Ovary (tissue), 9 donors: ENCODE measurements around the gene HSP90AB1. TPM values are rescaled to one million over a fixed set of nuclear protein-coding genes. Genes with fewer than 3 reads are reported as not detected.

ENCODE experiments used
- DNase-seq, 5 donors: peaks; one replicate each; pipeline ENCODE4 v3.0.0-alpha.2; 2019 to 2020
- H3K27ac ChIP-seq, 2 donors: fragments of 200-600 bp; one replicate each; pipeline versions ENCODE4 v1.5.1 to v1.8.0; 2019 to 2022
- H3K27me3 ChIP-seq: fragments of 200-600 bp; one replicate; pipeline ENCODE4 v1.8.0; 2022
- H3K36me3 ChIP-seq: fragments of 200-600 bp; sonication (generic); one replicate; pipeline ENCODE4 v1.5.1; 2019
- H3K4me1 ChIP-seq: one replicate; pipeline ENCODE4 v1.8.1; 2013; ENCODE audit warnings: mild to moderate bottlenecking, moderate library complexity; ENCODE audit not compliant: insufficient read depth
- H3K4me3 ChIP-seq: fragments of 200-600 bp; sonication (generic); one replicate; pipeline ENCODE4 v1.5.1; 2017
- H3K9me3 ChIP-seq, 2 donors: fragments of 200-600 bp in 1 of 2; sonication (generic) in 1 of 2; one replicate each; pipeline versions ENCODE4 v1.5.1 to v1.8.1; 2013 to 2019; ENCODE audit warnings: mild to moderate bottlenecking in 1 of 2, moderate library complexity in 1 of 2
- CTCF ChIP-seq, 3 donors: fragments of 450-650 bp in 2 of 3; fragments of 200-600 bp in 1 of 3; IDR thresholded peaks; one replicate each; pipeline versions ENCODE4 v1.5.1 to v1.8.0; 2016 to 2022; ENCODE audit warnings: antibody characterized with exemption in 3 of 3, mild to moderate bottlenecking in 1 of 3
- EP300 ChIP-seq: sonication (generic); formaldehyde crosslinking; IDR thresholded peaks from one replicate; pipeline ENCODE4 v1.6.1; 2017; ENCODE audit warnings: antibody characterized with exemption
- POLR2A ChIP-seq: fragments of 450-650 bp; IDR thresholded peaks from one replicate; pipeline ENCODE4 v1.6.1; 2017; ENCODE audit warnings: antibody characterized with exemption, mild to moderate bottlenecking, moderate library complexity
- WGBS, 3 donors: extraction: QIAGEN DNeasy Blood & Tissue Kit in 1 of 3; methylation state at CpG; one replicate each; pipeline versions ENCODE4 v1.1.5 to v1.1.7; 2013 to 2017; 5-methylcytosine and 5-hydroxymethylcytosine counted together
- intact Hi-C, 4 donors: fragments of 100-400 bp; cut with DNase I; formaldehyde crosslinking; loops; one replicate each; pipeline versions ENCODE4 v1.11.0 to v1.15.1; 2022 to 2023
- polyA plus RNA-seq, 2 donors: library from polyadenylated mRNA; stranded (reverse); fragments of 200-250 nt in 1 of 2; fragments of 350-450 nt in 1 of 2; fragmentation: Illumina TruSeq in 1 of 2; extraction: RNeasy Lipid Tissue Mini Kit (QIAGEN cat#74804) in 1 of 2; gene quantifications; one replicate each; pipeline ENCODE4 v1.2.3, GENCODE V29; 2013 to 2014
- total RNA-seq, 7 donors: library from RNA; depleted of rRNA in 2 of 7; stranded (reverse); fragments of >200 nt in 2 of 7; fragmentation: NEBNext Ultra II Directional in 3 of 7; extraction: Animal tissue kit (Norgen Biotek cat#: 25700) in 3 of 7; gene quantifications; one replicate each; pipeline versions ENCODE4 v1.1.0 to v1.2.4, GENCODE V29; 2016 to 2023
- donor health status: DM: no; HTN: no; CAD: no; lungs with moderate emphysema.
- donor health status: DM: no; HTN: no; CAD: no.
- donor health status: Bipolar disorder and iron deficiency.
- donor health status: DM: yes; HTN: yes; CAD: no.
- donor health status: DM: no; HTN: no; CAD: no.
- donor health status: DM: yes; HTN: yes; CAD: no.

The HSP90AB1 gene
- total and polyA plus RNA-seq, 9 donors: 820 to 1,905 (median 1,051) TPM

DNA sequence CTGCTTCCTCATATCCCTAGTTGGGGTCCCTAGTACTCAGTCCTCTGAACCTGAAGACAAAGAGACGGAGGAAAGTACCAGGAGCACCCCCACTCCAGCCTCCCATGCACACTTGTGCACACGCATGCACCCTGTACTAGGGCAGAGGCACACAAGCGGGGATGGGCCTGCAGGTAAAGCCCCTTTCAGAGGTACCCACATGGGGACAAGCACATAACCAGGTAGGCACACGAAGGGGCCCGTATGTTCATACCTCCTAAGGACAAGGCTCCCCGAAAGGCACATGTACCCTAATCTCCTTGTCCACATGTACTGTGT lies 24.5 kb downstream of the HSP90AB1 start:
- Histone ChIP-seq H3K36me3 (no peaks in the 10 kb centered on the region), H3K4me1 (no peaks in the 10 kb centered on the region), H3K9me3 (no peaks in the 10 kb centered on the region), H3K4me3 (no peak overlapping the region), H3K27me3 (no peaks in the 10 kb centered on the region), H3K27ac (no peak overlapping the region)
- 60 to 69% (median 62%) methylated on average over 6 of the region's 6 CpGs for WGBS, 3 donors
- TF ChIP-seq EP300 (no peak), CTCF (IDR thresholded peaks at IDR 0.05) (no peak), POLR2A (no peak)
- DNase-seq: no peak
- intact Hi-C loops: no loop called here

GRCh38 chr6:44271914-44272313 lies 25.0 kb downstream of the HSP90AB1 start:
- WGBS, 3 donors: 52 to 64% (median 53%) methylated on average over 3 of the region's 3 CpGs
- no peaks in the 10 kb centered on the region for H3K27me3 ChIP-seq

DNA sequence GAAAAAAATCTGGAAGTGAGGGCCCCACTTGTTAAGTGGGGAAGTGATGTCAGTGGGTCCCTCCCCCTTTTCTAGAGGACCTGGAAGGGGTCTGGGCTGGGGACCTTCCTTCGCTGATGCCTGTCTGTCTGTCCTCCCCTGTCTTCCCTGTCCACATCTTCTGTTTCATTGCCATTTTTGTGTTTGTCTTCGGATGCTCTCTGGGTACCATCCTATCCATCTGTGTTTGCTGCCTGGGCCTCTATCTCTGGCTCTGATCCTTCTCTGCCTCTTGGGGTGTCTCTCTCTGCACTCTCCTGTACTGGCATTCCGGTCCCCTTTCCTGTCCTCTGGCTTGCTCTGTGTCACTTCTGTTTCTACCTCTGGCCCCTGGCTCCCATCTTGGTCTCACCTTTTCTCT lies 25.6 kb downstream of the HSP90AB1 start:
- no peak for DNase-seq
- Histone ChIP-seq H3K9me3 (no peaks in the 10 kb centered on the region), H3K27ac (no peak overlapping the region), H3K4me3 (no peak overlapping the region), H3K4me1 (no peaks in the 10 kb centered on the region), H3K27me3 (no peaks in the 10 kb centered on the region), H3K36me3 (no peaks in the 10 kb centered on the region)
- no peak for TF ChIP-seq EP300
- TF ChIP-seq CTCF (IDR thresholded peaks at IDR 0.05): no peak
- no peak for TF ChIP-seq POLR2A
- intact Hi-C loops: no loop called here
- WGBS, 3 donors: 88 to 91% (median 88%) methylated on average over 3 of the region's 3 CpGs

More at GRCh38 chr6:44271914-44272313, 25.0 kb downstream of the HSP90AB1 start:
- H3K4me3 ChIP-seq: no peak overlapping the region
- DNase-seq: no peak
- intact Hi-C loops: no loop called here
- no peaks in the 10 kb centered on the region for H3K4me1 ChIP-seq
- H3K9me3 ChIP-seq: no peaks in the 10 kb centered on the region
- no peaks in the 10 kb centered on the region for H3K36me3 ChIP-seq
- TF ChIP-seq CTCF (IDR thresholded peaks at IDR 0.05) (no peak), EP300 (no peak), POLR2A (no peak)
- H3K27ac ChIP-seq: no peak overlapping the region

DNA sequence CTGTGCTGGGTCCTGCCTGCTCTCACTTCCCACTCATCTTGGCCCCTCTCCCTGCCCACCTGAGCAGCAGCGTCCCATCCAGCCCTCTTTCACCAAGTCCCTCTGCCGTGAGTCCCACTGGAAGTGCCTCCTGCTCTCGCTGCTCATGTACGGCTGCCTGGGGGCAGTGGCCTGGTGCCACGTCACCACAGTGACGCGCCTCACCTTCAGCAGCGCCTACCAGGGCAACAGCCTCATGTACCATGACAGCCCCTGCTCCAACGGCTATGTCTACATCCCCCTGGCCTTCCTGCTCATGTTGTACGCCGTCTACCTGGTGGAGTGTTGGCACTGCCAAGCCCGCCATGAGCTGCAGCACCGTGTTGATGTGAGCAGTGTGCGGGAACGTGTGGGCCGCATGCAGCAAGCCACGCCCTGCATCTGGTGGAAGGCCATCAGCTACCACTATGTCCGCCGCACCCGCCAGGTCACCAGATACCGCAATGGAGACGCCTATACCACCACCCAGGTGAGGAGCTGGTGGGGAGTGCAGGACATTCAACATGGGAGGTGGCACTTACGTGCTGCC lies 26.2 kb downstream of the HSP90AB1 start:
- Histone ChIP-seq H3K36me3 (no peaks in the 10 kb centered on the region), H3K4me1 (no peaks in the 10 kb centered on the region), H3K9me3 (no peaks in the 10 kb centered on the region), H3K4me3 (no peak overlapping the region), H3K27me3 (no peaks in the 10 kb centered on the region), H3K27ac (no peak overlapping the region)
- no peak for DNase-seq
- no peak for TF ChIP-seq EP300
- no peak for TF ChIP-seq POLR2A
- TF ChIP-seq CTCF (IDR thresholded peaks at IDR 0.05): no peak
- intact Hi-C loops: no loop called here
- WGBS, 3 donors: 82 to 85% (median 85%) methylated on average over 23 of the region's 23 CpGs

DNA sequence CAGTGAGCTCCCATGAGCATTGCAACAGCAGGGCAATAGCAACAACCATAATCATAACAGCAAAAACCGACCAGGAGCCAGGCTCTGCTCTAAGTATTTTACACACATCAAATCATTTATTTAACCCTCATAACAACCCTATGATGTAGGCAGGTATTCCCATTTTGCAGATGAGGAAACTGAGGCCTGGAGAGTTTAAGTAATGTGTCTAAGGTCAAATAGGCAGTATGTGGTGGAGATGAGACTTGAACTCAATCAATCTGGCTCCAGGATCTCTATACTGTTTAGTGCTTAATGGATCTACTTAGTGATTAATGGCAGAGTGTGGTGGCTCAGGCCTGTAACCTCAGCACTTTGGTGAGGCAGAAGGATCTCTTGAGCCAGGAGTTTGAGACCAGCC lies 26.7 kb downstream of the HSP90AB1 start:
- 48 to 57% (median 53%) methylated on average over 1 of the region's 1 CpG for WGBS, 3 donors
- TF ChIP-seq CTCF (IDR thresholded peaks at IDR 0.05): no peak
- TF ChIP-seq EP300: no peak
- DNase-seq: no peak
- intact Hi-C loops: no loop called here
- Histone ChIP-seq H3K4me3 (no peak overlapping the region), H3K4me1 (no peaks in the 10 kb centered on the region), H3K27ac (no peak overlapping the region), H3K27me3 (no peaks in the 10 kb centered on the region), H3K9me3 (no peaks in the 10 kb centered on the region), H3K36me3 (no peaks in the 10 kb centered on the region)
